HG03039 (cell line): ENCODE data around the gene MYO1D.
A peak's percentile ranks its signal among the peaks of the same experiment; 100 is the strongest.

Source experiments
- ATAC-seq: cut with Tn5 transposase; IDR thresholded peaks from one replicate; pipeline ENCODE4 v1.9.1; 2021; ENCODE audit warnings: mild to moderate bottlenecking, moderate library complexity; ENCODE audit not compliant: unreplicated experiment

MYO1D gene

GRCh38 chr17:32516940-32517701, 359.8 kb downstream of the MYO1D start:
- no peak for ATAC-seq

DNA sequence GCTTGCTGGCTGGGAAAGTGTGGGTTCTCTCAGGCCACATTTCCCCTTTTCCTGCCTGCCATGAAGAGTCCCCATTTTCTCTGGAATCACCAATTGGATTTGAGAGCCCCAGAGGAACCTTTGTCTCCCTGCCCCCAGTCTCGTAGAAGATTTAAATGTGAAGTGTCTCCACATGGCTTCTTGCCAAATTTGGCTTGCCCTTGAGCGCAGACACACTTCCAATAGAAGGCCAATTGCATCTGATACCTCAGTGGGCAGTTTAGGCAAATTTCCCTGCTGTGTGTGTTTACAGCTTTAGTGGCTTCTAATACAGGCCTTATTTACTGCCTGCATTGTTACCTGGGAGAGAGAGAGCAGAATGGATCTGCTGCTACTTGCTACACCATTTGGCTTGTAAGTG, 360.5 kb downstream of the MYO1D start:
- ATAC-seq = no peak

DNA sequence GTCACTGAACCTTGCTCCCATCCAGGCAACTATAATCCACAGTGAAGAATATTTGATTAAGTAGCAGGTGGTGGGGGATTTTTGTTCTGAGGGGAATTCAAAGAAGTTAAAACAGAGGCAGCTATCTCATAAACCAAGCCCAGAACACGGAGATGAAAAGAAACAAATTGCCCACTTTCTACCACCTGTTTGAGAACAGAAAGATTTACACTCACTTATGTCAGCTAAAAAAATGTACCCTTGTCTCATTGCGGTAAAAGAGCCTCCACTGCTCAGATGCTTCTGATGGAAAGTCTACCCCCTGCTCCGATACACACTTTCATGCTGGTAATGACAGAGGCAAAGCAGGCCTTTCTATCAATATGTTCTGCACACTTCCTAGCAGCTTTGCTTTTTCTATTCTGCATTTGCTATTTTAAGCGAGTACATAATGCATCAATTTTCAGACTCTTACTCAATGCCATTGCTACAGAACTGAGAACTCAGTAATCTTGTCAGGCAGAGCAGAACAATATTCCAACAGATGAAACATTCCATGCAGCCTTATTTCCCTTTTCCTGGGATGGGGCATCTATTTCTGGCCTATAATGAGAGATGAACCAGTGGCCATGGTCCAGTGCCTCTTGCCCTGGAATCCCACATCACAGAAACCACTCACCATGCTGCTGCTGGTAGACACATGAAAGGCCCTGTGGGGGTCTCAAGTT, 361.1 kb downstream of the MYO1D start:
- no peak for ATAC-seq

- ATAC-seq = no peak
Measured at GRCh38 chr17:32514606-32515005, 362.3 kb downstream of the MYO1D start.

DNA sequence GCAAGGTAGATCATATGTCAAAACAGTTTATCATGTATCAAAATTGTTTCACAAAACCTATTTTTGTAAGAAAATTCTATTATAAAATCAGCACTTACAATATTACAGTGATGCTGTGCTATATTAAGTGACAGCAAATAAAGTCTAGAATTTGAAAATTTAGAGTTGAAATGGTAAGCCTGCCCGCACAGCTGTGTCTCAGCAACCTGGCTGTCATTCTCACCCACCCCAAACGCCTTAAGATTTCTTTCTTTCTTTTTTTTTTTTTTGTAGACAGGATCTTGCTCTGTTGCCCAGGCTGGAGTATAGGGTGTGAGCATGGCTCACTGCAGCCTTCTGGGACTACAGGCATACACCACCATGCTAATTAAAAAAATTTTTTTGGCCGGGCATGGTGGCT, 363.3 kb downstream of the MYO1D start:
- ATAC-seq = no peak

GRCh38 chr17:32512328-32512727, 364.6 kb downstream of the MYO1D start:
- ATAC-seq = no peak

DNA sequence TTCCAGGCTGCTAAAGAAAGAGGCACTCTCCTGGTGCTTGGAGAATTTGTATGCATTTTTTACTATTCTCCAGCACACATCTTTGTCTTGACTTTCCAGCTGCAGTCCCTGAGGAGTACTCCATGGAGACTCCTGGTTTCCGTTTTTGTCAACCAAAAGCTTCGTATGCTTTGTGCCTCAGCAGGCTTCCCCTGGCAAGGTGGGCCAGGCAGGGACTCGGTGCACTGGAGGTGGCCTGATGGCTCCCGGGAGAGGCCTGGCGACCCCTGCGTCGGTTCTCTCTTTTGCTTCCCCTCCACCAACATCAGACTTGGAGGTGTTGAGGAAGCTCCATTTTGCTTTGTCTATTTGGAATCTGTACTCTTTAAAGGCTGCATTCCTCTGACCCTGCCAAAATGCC, 366.5 kb downstream of the MYO1D start:
- ATAC-seq = no peak

DNA sequence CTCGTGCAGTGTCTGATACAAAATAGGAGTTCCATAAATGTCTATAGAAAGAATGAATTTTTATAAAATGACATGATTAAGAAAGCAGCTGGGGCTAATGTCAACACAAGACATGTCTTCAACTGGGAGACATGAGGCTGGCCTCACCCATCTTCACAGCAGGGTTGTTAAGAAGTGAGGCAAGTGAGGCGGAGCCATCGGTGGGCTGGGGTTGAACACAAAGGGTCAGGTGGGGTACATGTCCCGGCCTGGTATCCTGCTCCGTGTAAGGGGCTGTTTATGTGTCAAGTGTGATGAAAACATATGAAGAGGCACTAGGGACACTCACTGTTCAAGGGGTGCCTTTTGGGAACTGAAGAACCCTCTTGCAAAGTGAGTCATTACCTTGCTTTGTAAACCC, 368.0 kb downstream of the MYO1D start:
- no peak for ATAC-seq

DNA sequence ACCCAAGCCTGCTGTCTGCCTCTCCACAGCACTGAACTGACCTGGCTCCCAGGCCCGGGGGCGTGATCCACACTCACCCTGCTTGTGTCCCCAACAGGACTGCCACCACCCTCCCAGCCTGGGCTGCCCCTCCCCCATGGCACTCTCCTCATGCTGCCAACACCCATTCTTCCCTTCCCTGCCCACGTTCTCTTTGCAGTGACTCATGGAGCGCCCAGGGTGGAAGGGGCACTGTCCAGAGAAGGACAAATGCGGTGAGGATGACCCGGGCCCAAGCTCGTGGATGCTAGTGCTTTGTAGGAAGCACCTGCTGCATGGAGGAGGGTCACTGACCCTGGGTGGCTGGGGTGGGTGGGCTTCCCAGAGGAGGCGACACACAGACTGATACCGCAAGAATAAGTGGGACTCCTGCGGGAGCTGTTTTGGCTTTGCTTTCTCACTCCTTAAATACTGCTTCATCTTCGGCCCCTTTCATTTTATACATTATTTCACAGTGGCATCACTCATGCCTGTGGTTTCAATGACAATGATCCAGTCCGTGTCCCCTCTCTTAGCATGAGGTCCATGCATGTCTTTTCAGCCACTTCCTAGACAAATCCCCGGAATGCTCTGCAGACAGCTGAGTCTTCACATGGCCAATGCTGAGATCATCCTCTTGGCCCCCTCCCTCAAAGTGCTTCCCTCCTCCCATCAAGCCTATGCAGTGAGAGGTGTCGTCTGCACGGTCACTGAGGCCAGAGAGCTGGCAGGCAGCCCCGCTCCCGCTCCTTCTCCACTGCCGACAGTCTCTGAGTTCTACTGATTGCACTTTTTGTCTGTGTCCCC, 372.5 kb downstream of the MYO1D start:
- ATAC-seq = peak; percentile 14

DNA sequence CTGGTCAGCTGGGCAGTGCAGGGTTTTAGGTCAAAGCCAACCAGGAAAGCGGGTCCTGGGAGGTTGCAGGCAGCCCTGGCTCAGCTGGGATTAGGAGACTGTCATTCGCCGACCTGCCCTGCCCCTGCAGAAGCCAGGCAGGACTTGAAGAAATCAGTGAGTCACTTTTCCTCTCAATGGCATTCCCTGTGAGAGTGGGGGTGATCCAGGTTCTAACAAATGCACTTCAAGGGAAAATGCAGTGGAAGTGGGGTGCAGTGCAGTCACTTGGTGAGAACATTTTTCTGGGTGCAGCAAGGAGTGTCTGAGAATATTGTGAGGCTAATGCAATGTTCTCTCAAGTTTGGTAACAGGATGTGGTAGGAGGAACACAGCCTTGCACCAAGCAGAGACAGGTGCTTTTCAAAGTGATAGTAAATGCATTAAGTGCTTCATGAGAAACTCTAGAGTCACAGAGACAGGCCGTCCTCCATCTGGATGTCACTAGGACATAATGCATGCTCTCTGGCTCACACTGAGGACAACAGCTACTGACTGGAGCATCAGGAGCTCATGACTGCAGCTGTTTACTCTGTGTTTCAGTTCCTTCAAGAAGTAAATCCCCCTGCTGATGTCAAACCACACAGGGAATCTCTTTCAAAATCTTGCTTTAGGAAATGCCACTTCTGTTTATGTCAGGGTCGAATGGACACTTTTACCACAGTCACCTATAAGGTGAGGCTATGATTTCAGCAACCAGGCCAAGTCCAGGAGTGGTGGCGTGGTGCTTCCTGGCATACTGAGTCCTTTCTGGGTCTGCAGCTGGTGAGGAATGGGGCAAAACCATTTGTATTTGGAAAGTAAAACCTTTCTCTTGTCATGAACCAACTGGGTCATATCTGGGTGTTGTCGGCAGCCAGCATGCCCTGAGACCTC, 373.4 kb downstream of the MYO1D start:
- peak; percentile 74 for ATAC-seq

- no peak for ATAC-seq
Measured at GRCh38 chr17:32502710-32503109, 374.2 kb downstream of the MYO1D start.

GRCh38 chr17:32502013-32502412, 374.9 kb downstream of the MYO1D start:
- ATAC-seq = no peak

DNA sequence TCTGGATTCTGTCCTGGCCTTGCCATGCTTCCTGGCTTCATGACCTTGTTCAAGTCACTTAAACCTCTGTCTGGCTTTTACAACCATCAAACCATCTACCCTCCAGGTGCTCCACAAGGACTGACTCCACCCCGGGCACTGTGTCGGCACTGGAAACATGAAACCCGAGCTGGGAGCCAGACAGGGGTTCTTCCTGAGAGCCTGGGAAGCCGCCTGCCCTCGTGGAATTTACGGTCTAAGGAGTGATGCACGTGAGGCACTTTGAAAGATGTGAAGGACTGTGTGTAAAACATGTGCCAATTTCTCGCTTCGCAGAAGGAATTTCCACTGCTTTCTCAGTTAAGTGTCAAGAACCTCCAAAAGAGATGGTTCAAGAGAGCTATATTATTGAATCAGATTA, 378.5 kb downstream of the MYO1D start:
- ATAC-seq = no peak

GRCh38 chr17:32497431-32498205, 379.3 kb downstream of the MYO1D start:
- ATAC-seq = no peak

DNA sequence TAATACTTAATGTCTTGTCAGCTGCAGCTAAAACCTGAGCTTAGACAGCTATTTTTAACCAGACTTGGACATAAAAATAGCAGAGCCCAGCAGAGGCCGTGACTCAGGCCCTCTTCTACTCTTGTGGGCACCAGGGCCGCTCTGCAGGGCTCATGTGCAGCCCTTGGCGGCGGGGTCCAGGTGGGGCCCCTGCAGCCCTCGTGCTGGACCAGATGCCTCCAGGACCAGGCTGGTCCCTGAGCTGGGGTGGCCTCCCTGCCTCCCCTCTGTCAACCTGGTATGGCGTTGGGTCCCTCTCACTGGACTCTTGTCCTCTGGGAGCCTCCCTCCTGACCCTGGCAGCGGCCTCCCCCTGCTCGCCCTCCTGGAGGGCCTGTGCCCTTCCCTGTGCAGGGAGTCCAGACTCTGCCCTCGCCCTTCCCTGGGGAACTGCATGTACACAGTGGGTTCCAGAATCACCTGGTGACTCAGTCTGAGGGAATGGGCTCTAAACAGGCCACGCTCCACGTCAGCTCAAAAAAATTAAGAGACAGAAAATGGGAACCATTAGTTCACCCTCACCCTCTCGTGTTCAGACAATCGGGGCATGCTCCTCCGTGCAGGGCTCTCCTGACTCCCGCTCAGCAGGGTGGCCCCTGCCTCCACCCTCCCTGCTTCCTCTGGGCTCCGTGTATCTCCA, 380.4 kb downstream of the MYO1D start:
- no peak for ATAC-seq

- no peak for ATAC-seq
Measured at GRCh38 chr17:32495359-32496231, 381.3 kb downstream of the MYO1D start.

- ATAC-seq = no peak
Measured at GRCh38 chr17:32494621-32495358, 382.1 kb downstream of the MYO1D start.
